Lower leg skin (tissue), 4 donors: ENCODE data around the gene BCL7A. TPM values are rescaled to one million over a fixed set of nuclear protein-coding genes. Genes with fewer than 3 reads are reported as not detected.

Source experiments
- DNase-seq, 2 donors: peaks; one replicate each; pipeline ENCODE4 v3.0.0-alpha.2; 2019; ENCODE audit warnings: low spot score in 2 of 2
- H3K4me3 ChIP-seq: fragments of 200-600 bp; sonication (generic); 2 replicates; pipeline ENCODE4 v1.5.1; 2017; ENCODE audit warnings: mild to moderate bottlenecking, low read depth; ENCODE audit not compliant: poor library complexity, severe bottlenecking
- POLR2A ChIP-seq, 2 donors: fragments of 450-650 bp; IDR thresholded peaks; one replicate each; pipeline ENCODE4 v1.6.1; 2016 to 2017; ENCODE audit warnings: antibody characterized with exemption in 2 of 2, mild to moderate bottlenecking in 1 of 2, moderate library complexity in 1 of 2
- WGBS, 2 donors: methylation state at CpG; one replicate each; pipeline ENCODE4 v1.1.5; 2018; 5-methylcytosine and 5-hydroxymethylcytosine counted together
- intact Hi-C: fragments of 100-400 bp; cut with DNase I; formaldehyde crosslinking; loops from one replicate; pipeline ENCODE4 v1.15.0; 2023; ENCODE audit warnings: low total_unique reads
- total RNA-seq, 4 donors: library from RNA; depleted of rRNA; stranded (reverse); fragments of >200 nt; gene quantifications; one replicate each; pipeline ENCODE4 v1.1.0, GENCODE V29; 2016
- TF ChIP-seq, protein P1 (sequence below), 3 donors: fragments of 450-650 bp; IDR thresholded peaks; one replicate each; pipeline ENCODE4 v1.5.1; 2016; ENCODE audit warnings: antibody characterized with exemption in 3 of 3, mild to moderate bottlenecking in 3 of 3, moderate library complexity in 2 of 3

Gene BCL7A
- total RNA-seq, 4 donors from 2014 or later = 17.8 to 22.3 (median 18.9) TPM

DNA sequence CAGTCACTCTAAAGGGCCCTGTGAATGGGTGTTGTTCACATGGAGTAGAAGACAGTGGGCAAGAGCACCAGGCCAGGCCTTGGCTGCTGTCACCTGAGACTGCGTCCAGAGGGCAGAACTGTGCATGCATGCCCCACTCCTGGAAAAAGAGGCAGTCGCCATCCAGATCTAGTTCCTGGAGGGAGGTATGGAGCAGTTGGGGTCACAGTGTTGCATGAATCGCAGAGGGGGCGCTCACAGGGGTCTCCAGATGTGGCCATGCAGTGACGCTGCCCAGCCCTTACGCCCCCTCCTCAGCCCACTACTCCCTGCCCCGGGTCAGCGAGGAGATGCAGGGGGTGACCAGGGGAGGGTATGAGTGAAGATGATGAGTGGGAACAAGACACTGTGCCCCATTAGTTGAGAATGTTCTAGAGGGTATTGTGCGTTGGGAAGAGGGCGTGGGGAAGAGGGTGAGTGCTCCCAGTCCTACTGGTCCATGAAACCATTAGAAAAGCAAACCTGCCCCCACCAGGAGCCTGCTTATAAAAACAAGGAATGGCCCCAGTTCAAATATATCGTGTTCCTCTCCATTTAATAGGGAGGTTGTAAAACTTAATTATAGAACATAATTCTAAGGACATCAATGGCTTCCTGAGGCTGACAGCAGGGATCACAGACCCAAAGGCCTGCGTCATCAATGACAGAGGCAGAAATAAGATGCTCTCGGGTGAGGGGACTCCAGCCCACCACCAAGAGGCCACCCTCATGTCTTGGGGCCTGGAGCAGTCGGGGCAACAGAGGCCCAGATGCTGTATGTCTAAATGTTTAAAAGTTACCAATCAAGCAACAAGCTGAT, 32.2 kb upstream of the BCL7A start:
- TF ChIP-seq, protein P1, sequence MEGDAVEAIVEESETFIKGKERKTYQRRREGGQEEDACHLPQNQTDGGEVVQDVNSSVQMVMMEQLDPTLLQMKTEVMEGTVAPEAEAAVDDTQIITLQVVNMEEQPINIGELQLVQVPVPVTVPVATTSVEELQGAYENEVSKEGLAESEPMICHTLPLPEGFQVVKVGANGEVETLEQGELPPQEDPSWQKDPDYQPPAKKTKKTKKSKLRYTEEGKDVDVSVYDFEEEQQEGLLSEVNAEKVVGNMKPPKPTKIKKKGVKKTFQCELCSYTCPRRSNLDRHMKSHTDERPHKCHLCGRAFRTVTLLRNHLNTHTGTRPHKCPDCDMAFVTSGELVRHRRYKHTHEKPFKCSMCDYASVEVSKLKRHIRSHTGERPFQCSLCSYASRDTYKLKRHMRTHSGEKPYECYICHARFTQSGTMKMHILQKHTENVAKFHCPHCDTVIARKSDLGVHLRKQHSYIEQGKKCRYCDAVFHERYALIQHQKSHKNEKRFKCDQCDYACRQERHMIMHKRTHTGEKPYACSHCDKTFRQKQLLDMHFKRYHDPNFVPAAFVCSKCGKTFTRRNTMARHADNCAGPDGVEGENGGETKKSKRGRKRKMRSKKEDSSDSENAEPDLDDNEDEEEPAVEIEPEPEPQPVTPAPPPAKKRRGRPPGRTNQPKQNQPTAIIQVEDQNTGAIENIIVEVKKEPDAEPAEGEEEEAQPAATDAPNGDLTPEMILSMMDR (IDR thresholded peaks at IDR 0.05) = no peak
- TF ChIP-seq POLR2A (IDR thresholded peaks at IDR 0.05) = no peak
- DNase-seq = no peak

DNA sequence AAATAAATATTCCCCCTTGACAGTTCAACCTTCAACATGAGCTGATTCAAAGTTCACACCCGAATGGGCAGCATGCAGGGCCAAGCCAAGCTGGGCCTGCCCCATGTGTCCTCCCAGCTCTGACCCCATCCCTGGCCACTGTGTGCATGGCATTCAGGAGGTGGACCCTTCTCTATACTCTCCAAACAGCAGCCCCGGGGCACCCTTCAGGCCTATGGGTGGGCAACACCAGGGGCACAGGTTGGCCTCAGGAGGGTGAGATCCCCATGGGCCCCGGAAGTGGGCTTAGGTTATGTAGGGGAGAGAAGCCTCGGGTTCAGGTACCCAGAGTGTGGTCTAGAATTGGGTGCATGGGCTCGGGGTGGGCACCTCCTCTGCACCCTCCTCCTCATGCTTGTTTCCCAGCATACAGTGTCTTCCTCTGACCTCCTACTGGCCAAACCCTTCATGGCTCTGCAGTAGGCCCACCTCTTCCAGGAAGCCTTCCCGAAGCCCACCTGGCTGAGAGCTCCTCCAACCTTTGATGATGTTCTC, 31.5 kb upstream of the BCL7A start:
- no peak for TF ChIP-seq POLR2A (IDR thresholded peaks at IDR 0.05)
- TF ChIP-seq, protein P1 (IDR thresholded peaks at IDR 0.05) = no peak
- WGBS, 2 donors = 89 to 93% methylated on average over 6 of the region's 6 CpGs
- H3K4me3 ChIP-seq = no peak overlapping the region
- intact Hi-C loops = no loop called here
- DNase-seq = no peak

More for the DNA sequence above, 32.2 kb upstream of the BCL7A start:
- no peak overlapping the region for H3K4me3 ChIP-seq
- intact Hi-C loops = no loop called here
- WGBS, 2 donors = 87 to 88% methylated on average over 14 of the region's 14 CpGs

DNA sequence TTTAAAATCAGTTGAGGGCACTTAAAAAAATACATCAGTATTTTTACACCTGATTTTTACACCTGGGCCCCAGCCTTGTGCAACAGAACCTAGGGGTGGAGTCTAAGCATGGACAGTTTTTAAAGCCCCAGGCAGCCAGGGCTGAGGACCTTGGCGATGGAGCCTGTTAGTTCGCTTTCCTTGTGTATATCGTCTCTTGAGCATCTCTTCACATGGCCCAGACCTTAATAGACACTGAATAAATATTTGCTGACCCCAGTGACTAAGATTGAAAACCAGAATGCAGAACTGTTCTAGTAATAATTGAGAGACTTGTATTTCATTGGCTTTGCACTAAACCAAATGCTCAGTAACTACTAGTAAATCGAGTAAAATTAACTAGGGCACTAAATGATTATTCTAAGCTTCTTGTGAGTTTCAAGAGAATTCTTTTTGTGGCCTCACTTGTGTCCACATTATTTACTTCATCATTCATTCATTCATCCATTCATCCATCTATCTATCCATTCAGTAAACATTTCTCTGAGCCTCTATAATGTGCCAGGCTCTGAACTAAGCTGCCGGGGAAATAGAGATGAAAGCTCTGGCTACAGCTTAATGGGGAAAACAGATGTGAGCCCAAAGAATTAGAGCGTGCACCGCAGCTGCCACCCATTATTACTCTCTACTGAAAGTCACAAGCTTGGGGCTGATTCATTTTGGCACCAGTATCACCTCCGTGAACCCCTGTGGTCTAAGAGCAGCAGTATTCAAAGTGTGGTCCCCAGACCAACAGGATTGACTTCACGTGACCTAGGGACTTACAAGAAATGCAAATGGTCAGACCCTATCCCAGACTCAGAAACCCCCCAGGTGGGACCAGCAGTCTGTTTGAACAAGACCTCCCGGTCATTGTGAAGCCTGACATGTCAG, 30.7 kb upstream of the BCL7A start:
- no peak for TF ChIP-seq POLR2A (IDR thresholded peaks at IDR 0.05)
- TF ChIP-seq, protein P1 (IDR thresholded peaks at IDR 0.05) = no peak
- 68 to 81% methylated on average over 10 of the region's 10 CpGs for WGBS, 2 donors
- intact Hi-C loops = no loop called here

DNA sequence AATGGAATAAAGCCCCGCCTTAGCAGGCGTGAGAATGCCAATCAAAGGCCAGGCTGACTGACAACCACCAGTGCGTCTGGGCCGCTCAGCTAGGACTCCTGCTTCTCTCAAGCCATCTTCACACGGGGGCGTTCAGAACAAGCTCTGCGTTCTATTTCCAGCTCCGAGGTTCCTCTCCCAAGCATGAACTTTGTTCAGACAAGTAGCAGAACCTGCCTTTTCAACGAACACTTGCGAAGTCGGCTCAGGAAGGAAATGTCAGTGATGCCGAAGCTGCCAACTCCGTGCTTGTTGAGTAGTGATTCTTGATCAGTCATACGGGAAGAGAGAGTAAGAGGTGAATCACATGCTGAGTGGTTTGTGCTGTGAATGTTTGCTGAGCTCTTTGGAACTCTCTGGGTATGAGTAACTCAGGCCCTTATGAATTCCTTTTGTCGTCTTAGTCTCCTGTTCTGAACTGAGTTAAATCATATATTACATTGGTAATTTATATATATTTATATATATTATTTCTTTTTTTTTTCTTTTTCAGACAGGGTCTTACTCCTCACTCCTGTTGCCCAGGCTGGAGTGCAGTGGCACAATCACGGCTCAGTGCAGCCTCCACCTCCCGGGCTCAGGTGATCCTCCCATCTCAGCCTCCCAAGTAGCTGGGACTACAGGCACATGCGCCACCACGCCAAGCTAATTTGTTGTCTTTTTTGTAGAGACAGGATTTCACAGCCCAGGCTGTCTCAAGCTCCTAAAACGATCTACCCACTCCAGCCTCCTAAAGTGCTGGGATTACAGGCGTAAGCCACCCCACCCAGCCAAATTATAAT, 29.4 kb upstream of the BCL7A start:
- H3K4me3 ChIP-seq = no peak overlapping the region
- peak in 1 of 2 donors; percentile 63 for DNase-seq
- intact Hi-C loops = no loop called here
- TF ChIP-seq POLR2A (IDR thresholded peaks at IDR 0.05) = no peak
- TF ChIP-seq, protein P1 (IDR thresholded peaks at IDR 0.05) = no peak
- WGBS, 2 donors = 43 to 59% methylated on average over 21 of the region's 21 CpGs

More for the DNA sequence above, 30.7 kb upstream of the BCL7A start:
- no peak overlapping the region for H3K4me3 ChIP-seq
- no peak for DNase-seq
